22Rv1 (cell line): Measurements from ENCODE around the gene LETMD1.

ENCODE experiments used
- ZFX ChIP-seq: fragments of 450-650 bp; IDR thresholded peaks from 2 replicates; pipeline ENCODE4 v1.6.1; 2017; ENCODE audit warnings: antibody characterized with exemption, borderline replicate concordance
- TF ChIP-seq, protein P1 (sequence below): fragments of 450-650 bp; IDR thresholded peaks from 2 replicates; pipeline ENCODE4 v1.5.1; 2017; ENCODE audit warnings: mild to moderate bottlenecking

- TF ChIP-seq, protein P1, sequence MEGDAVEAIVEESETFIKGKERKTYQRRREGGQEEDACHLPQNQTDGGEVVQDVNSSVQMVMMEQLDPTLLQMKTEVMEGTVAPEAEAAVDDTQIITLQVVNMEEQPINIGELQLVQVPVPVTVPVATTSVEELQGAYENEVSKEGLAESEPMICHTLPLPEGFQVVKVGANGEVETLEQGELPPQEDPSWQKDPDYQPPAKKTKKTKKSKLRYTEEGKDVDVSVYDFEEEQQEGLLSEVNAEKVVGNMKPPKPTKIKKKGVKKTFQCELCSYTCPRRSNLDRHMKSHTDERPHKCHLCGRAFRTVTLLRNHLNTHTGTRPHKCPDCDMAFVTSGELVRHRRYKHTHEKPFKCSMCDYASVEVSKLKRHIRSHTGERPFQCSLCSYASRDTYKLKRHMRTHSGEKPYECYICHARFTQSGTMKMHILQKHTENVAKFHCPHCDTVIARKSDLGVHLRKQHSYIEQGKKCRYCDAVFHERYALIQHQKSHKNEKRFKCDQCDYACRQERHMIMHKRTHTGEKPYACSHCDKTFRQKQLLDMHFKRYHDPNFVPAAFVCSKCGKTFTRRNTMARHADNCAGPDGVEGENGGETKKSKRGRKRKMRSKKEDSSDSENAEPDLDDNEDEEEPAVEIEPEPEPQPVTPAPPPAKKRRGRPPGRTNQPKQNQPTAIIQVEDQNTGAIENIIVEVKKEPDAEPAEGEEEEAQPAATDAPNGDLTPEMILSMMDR, result peak; percentile 81
- TF ChIP-seq ZFX, result no peak
These were observed 19.9 kb upstream of the LETMD1 start for GRCh38 chr12:51028126-51028812.
